ENCODE measurements around the gene DNAH10.
"Not testable (repeated sequence)": the region's sequence is repeated elsewhere in the genome, so short reads cannot be mapped to it uniquely, and the experiment has no call there.

The DNAH10 gene

GRCh38 chr12:123787466-123787865, 25.4 kb downstream of the DNAH10 start:
- Mint-ChIP-seq H3K4me1 (no peaks in the 10 kb centered on the region), H3K4me3 (no peak overlapping the region), H3K9me3 (peaks cover 20% of the 10 kb centered on the region), H3K27me3 (ENCODE audit: low read depth) (no peaks in the 10 kb centered on the region), H3K27ac (no peak overlapping the region), H3K36me3 (ENCODE audit: low read depth) (no peaks in the 10 kb centered on the region)
- no peak for TF ChIP-seq CTCF (IDR thresholded peaks at IDR 0.05; ENCODE audit: unreplicated experiment in 3 of 3)

DNA sequence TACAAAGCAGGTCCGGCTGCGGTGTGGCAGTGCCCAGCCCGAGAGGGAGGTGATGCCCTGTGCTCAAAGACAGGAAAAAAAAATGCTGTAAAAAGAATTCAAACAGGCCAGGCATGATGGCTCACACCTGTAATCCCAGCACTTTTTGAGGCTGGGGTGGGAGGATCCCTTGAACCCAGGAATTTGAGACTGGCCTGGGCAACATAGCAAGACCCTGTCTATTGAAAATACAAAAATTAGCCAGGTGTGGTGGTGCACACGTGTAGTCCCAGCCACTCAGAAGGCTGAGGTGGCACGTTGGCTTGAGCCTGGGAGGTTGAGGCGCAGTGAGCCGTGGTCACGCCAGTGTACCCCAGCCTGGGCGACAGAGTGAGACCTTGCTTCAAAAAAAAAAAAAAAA, 26.4 kb downstream of the DNAH10 start:
- Mint-ChIP-seq H3K27ac (no peak overlapping the region), H3K4me1 (no peaks in the 10 kb centered on the region), H3K36me3 (ENCODE audit: low read depth) (no peaks in the 10 kb centered on the region), H3K27me3 (ENCODE audit: low read depth) (no peaks in the 10 kb centered on the region), H3K9me3 (peaks cover 19% of the 10 kb centered on the region), H3K4me3 (no peak overlapping the region)
- no peak for TF ChIP-seq CTCF (IDR thresholded peaks at IDR 0.05; ENCODE audit: unreplicated experiment in 3 of 3)

GRCh38 chr12:123789422-123789821, 27.3 kb downstream of the DNAH10 start:
- H3K27ac Mint-ChIP-seq; H3K4me1 Mint-ChIP-seq; H3K27me3 Mint-ChIP-seq (ENCODE audit: low read depth); H3K36me3 Mint-ChIP-seq (ENCODE audit: low read depth); H3K4me3 Mint-ChIP-seq: not testable (repeated sequence)
- H3K9me3 Mint-ChIP-seq = peaks cover 22% of the 10 kb centered on the region

- H3K36me3 Mint-ChIP-seq (ENCODE audit: low read depth) = no peaks in the 10 kb centered on the region
Observed at GRCh38 chr12:123790905-123791467, 28.9 kb downstream of the DNAH10 start.

DNA sequence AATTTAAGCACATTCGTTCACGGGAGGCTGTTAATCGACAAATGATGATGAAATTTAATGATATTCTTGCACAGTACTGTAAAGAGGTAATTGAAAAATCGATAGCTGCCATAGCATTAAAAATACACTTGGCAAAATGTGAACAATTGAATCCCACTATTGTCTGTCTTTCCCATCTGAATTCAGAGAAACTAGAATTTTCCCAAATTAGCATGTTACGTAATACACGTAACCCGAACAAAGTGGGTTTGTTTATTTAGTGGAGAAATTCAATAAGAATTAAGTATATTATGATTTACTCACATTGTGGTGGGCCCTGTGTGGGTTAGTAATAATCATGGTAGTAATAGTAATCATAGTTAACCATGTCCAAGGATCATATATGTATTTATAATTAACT, 31.9 kb downstream of the DNAH10 start:
- Mint-ChIP-seq H3K4me3 (no peak overlapping the region), H3K27ac (no peak overlapping the region), H3K27me3 (ENCODE audit: low read depth) (peaks cover 11% of the 10 kb centered on the region), H3K4me1 (no peaks in the 10 kb centered on the region), H3K36me3 (ENCODE audit: low read depth) (no peaks in the 10 kb centered on the region), H3K9me3 (peaks cover 18% of the 10 kb centered on the region)
- TF ChIP-seq CTCF (IDR thresholded peaks at IDR 0.05; ENCODE audit: unreplicated experiment in 3 of 3) = no peak

More at GRCh38 chr12:123790905-123791467, 28.9 kb downstream of the DNAH10 start:
- Mint-ChIP-seq H3K27ac (no peak overlapping the region), H3K4me3 (no peak overlapping the region), H3K4me1 (no peaks in the 10 kb centered on the region), H3K9me3 (peaks cover 18% of the 10 kb centered on the region), H3K27me3 (ENCODE audit: low read depth) (peaks cover 5% of the 10 kb centered on the region)
- no peak for TF ChIP-seq CTCF (IDR thresholded peaks at IDR 0.05; ENCODE audit: unreplicated experiment in 3 of 3)

- Mint-ChIP-seq H3K27me3 (ENCODE audit: low read depth) (peaks cover 26% of the 10 kb centered on the region), H3K4me1 (no peaks in the 10 kb centered on the region), H3K27ac (no peak overlapping the region), H3K9me3 (peaks cover 5% of the 10 kb centered on the region), H3K36me3 (ENCODE audit: low read depth) (no peaks in the 10 kb centered on the region), H3K4me3 (no peak overlapping the region)
- no peak for TF ChIP-seq CTCF (IDR thresholded peaks at IDR 0.05; ENCODE audit: unreplicated experiment in 3 of 3)
Observed at GRCh38 chr12:123798518-123798917, 36.4 kb downstream of the DNAH10 start.

Measured in nephron (organoid).